Breast epithelium (tissue), 4 donors: ENCODE results near the gene IGF2. TPM values are rescaled to one million over a fixed set of nuclear protein-coding genes. Genes with fewer than 3 reads are reported as not detected.

Experiments used
- DNase-seq, 2 donors: peaks; one replicate each; pipeline ENCODE4 v3.0.0-alpha.2; 2019; ENCODE audit warnings: low spot score in 2 of 2
- H3K27ac ChIP-seq, 2 donors: fragments of 200-600 bp; sonication (generic) in 1 of 2; one replicate each; pipeline ENCODE4 v1.5.1; 2016 to 2019; ENCODE audit warnings: mild to moderate bottlenecking in 1 of 2
- H3K27me3 ChIP-seq, 2 donors: fragments of 200-600 bp; sonication (generic) in 1 of 2; one replicate each; pipeline versions ENCODE4 v1.5.1 to v1.6.0; 2017 to 2019; ENCODE audit warnings: control low read depth in 1 of 2, mild to moderate bottlenecking in 1 of 2
- H3K36me3 ChIP-seq: fragments of 200-600 bp; one replicate; pipeline ENCODE4 v1.5.1; 2019
- H3K4me1 ChIP-seq, 2 donors: fragments of 200-600 bp; sonication (generic); one replicate each; pipeline ENCODE4 v1.5.1; 2016 to 2019; ENCODE audit warnings: control low read depth in 1 of 2
- H3K4me3 ChIP-seq, 3 donors: fragments of 200-600 bp; sonication (generic); 1 replicate in 2 of 3; 2 replicates in 1 of 3; pipeline ENCODE4 v1.5.1; 2016 to 2019; ENCODE audit warnings: mild to moderate bottlenecking in 3 of 3, moderate library complexity in 2 of 3
- H3K9me3 ChIP-seq, 2 donors: fragments of 200-600 bp; sonication (generic) in 1 of 2; one replicate each; pipeline ENCODE4 v1.5.1; 2016 to 2019; ENCODE audit warnings: control low read depth in 1 of 2
- POLR2A ChIP-seq: fragments of 450-650 bp; IDR thresholded peaks from one replicate; pipeline ENCODE4 v1.6.1; 2016; ENCODE audit warnings: antibody characterized with exemption, mild to moderate bottlenecking, moderate library complexity
- POLR2AphosphoS5 ChIP-seq, 3 donors: sonication (generic); formaldehyde crosslinking; IDR thresholded peaks; one replicate each; pipeline ENCODE4 v1.6.1; 2017; ENCODE audit warnings: antibody characterized with exemption in 3 of 3
- intact Hi-C: fragments of 100-400 bp; cut with DNase I; formaldehyde crosslinking; loops from one replicate; pipeline ENCODE4 v1.15.1; 2023; ENCODE audit warnings: low total_unique reads
- total RNA-seq, 3 donors: library from RNA; depleted of rRNA; stranded (reverse); fragments of >200 nt; gene quantifications; one replicate each; pipeline ENCODE4 v1.1.0, GENCODE V29; 2016
- TF ChIP-seq, protein P1 (sequence below), 3 donors: fragments of 450-650 bp; IDR thresholded peaks; one replicate each; pipeline ENCODE4 v1.5.1; 2016 to 2017; ENCODE audit warnings: antibody characterized with exemption in 3 of 3, mild to moderate bottlenecking in 3 of 3, moderate library complexity in 3 of 3

IGF2 gene
- total RNA-seq, 3 donors from 2014 or later = 13.6 to 65.7 (median 65.2) TPM

DNA sequence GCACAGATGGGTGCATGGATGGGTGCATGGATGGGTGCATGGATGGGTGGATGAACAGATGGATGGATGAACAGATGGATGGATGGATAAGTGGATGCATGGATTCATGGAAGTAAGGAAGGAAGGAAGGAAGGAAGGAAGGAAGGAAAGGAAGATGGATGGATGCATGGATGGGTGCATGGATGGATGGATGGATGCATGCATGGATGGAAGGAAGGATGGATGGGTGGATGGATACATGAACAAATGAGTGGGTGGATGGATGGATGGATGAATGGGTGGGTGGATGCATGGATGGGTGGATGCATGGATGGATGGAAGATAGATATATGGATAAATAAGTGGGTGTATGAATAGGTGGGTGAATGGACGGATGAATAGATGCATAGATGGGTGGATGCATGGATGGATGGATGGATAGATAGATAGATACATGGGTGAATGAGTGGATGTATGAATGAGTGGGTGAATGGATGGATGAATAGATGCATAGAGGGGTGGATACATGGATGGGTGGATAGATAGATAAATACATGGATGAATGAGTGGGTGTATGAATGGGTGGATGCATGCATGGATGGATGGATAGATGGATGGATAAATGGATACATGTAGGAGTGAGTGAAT lies 32.5 kb downstream of the IGF2 start:
- H3K9me3 ChIP-seq = no peaks in the 10 kb centered on the region
- no peak overlapping the region for H3K4me3 ChIP-seq
- no peak for DNase-seq
- intact Hi-C loops = no loop called here
- H3K27me3 ChIP-seq = peaks cover 0 to 10% of the 10 kb centered on the region in 2 donors
- TF ChIP-seq, protein P1, sequence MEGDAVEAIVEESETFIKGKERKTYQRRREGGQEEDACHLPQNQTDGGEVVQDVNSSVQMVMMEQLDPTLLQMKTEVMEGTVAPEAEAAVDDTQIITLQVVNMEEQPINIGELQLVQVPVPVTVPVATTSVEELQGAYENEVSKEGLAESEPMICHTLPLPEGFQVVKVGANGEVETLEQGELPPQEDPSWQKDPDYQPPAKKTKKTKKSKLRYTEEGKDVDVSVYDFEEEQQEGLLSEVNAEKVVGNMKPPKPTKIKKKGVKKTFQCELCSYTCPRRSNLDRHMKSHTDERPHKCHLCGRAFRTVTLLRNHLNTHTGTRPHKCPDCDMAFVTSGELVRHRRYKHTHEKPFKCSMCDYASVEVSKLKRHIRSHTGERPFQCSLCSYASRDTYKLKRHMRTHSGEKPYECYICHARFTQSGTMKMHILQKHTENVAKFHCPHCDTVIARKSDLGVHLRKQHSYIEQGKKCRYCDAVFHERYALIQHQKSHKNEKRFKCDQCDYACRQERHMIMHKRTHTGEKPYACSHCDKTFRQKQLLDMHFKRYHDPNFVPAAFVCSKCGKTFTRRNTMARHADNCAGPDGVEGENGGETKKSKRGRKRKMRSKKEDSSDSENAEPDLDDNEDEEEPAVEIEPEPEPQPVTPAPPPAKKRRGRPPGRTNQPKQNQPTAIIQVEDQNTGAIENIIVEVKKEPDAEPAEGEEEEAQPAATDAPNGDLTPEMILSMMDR (IDR thresholded peaks at IDR 0.05) = no peak
- TF ChIP-seq POLR2AphosphoS5 (IDR thresholded peaks at IDR 0.05) (no peak), POLR2A (no peak)
- no peaks in the 10 kb centered on the region for H3K36me3 ChIP-seq
- H3K4me1 ChIP-seq = no peaks in the 10 kb centered on the region
- H3K27ac ChIP-seq = no peak overlapping the region

DNA sequence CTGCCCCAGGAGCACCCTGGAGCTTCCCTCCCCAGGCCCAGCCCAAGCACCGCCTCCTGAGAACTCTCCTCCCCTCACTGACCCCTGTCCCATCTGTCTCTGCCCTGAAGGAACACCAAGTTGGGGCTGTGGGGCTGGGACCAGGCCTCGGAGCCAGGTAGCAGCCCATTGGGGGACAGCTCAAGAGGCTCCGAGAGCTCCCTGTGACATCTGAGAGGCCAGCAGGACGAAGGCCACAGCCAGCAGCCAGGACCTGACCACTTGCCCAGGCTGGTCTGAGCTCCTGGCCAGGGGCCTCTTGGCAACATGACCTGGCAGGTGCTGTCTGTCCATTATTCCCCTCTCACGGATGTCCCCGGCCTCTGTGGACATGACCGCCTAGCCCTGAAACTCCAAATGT lies 33.7 kb downstream of the IGF2 start:
- no peak for DNase-seq
- TF ChIP-seq, protein P1 (IDR thresholded peaks at IDR 0.05) = no peak
- TF ChIP-seq POLR2AphosphoS5 (IDR thresholded peaks at IDR 0.05) (no peak), POLR2A (no peak)
- intact Hi-C loops = no loop called here
- Histone ChIP-seq H3K4me3 (no peak overlapping the region), H3K4me1 (no peaks in the 10 kb centered on the region), H3K27me3 (peaks cover 0 to 10% of the 10 kb centered on the region in 2 donors), H3K27ac (no peak overlapping the region), H3K9me3 (no peaks in the 10 kb centered on the region), H3K36me3 (no peaks in the 10 kb centered on the region)

DNA sequence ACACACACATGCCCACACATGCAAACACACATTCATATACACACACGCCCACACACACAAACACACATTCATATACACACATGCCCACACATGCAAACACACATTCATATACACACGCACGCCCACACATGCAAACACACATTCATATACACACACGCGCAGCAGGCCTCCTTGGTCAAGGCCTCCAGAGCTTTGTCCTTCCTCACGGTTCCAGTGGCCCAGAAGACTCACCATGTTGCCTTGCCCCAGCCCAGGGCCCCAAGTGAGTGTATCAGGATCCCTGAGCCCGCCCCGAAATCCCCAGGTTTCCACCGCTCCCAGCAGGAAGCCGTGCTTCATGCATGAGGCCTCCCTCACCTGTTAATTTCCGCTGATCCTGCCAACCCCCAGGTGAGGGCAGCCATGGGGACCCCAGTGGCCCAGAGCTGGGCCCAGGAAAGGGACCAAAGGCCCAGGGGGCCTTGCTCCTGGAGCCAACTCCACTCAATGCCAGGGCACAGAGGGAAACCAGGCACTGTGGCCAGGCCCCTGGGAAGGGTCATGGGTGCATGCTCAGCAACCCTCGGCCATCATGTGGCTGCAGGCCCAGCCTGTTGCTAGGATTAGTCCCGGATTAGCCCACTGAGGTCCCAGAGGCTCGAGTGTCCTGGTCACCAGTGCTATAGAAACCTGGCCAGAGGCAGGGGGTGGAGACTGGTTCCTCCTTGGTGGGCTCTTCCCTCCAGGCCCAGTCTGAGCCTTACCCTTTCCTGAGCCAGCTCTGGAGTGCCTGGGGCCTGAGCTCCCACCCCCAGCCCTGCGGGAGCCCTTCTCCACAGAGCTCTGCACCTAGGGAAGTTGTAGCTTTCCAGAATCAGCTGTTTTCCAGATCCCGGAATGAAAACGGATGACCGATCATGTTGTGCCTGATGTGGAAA lies 34.4 kb downstream of the IGF2 start:
- no peak overlapping the region for H3K27ac ChIP-seq
- DNase-seq = no peak
- no peaks in the 10 kb centered on the region for H3K36me3 ChIP-seq
- peaks cover 0 to 10% of the 10 kb centered on the region in 2 donors for H3K27me3 ChIP-seq
- TF ChIP-seq, protein P1 (IDR thresholded peaks at IDR 0.05) = no peak
- TF ChIP-seq POLR2AphosphoS5 (IDR thresholded peaks at IDR 0.05) (no peak), POLR2A (no peak)
- no peak overlapping the region for H3K4me3 ChIP-seq
- H3K9me3 ChIP-seq = no peaks in the 10 kb centered on the region
- no peaks in the 10 kb centered on the region for H3K4me1 ChIP-seq
- intact Hi-C loops = no loop called here

DNA sequence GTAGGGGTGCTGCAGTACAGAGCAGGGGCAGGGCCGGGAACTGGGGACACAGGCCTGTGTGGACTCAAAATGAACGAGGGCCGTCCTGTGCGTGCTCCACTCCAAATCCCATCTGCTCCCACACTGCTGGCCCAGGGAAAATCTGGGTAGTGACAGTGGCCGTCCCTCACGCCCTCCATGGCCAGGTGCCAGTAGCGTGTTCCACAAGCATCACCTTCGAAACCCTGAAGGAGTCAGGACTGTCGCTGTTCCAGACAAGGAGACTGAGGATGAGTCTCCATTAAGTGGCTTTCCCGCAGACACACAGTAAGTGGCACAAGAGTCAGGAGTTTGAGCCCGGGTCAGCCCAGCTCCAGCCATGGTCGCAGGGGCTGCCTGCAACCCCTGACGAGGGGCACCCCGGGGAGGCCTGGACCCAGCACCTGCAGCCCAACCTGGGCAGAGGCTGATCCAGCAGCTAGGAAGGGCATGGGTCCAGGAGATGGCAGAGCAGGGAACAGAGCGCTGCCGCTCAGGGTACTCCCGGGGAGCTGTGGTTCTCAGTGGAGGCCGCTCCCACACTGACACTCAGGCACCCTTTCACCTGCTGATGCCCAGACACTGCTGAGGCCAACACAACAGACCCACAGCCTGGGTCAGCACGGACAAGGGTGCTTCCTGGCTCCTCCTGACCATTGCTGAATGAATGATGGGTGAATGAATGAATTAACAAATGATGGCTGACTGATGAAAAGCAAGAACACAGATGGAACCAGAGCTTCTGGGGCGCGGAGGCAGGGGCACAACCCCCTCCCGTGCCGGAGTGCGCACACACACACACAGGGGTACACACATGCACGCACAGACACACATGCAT lies 35.3 kb downstream of the IGF2 start:
- Histone ChIP-seq H3K27ac (no peak overlapping the region), H3K4me3 (no peak overlapping the region), H3K27me3 (peaks cover 0 to 12% of the 10 kb centered on the region in 2 donors), H3K9me3 (no peaks in the 10 kb centered on the region), H3K4me1 (no peaks in the 10 kb centered on the region), H3K36me3 (no peaks in the 10 kb centered on the region)
- DNase-seq = no peak
- intact Hi-C loops = no loop called here
- TF ChIP-seq POLR2AphosphoS5 (IDR thresholded peaks at IDR 0.05) (no peak), POLR2A (no peak)
- TF ChIP-seq, protein P1 (IDR thresholded peaks at IDR 0.05) = no peak
